ENCODE measurements around the gene FCAMR.

DNA sequence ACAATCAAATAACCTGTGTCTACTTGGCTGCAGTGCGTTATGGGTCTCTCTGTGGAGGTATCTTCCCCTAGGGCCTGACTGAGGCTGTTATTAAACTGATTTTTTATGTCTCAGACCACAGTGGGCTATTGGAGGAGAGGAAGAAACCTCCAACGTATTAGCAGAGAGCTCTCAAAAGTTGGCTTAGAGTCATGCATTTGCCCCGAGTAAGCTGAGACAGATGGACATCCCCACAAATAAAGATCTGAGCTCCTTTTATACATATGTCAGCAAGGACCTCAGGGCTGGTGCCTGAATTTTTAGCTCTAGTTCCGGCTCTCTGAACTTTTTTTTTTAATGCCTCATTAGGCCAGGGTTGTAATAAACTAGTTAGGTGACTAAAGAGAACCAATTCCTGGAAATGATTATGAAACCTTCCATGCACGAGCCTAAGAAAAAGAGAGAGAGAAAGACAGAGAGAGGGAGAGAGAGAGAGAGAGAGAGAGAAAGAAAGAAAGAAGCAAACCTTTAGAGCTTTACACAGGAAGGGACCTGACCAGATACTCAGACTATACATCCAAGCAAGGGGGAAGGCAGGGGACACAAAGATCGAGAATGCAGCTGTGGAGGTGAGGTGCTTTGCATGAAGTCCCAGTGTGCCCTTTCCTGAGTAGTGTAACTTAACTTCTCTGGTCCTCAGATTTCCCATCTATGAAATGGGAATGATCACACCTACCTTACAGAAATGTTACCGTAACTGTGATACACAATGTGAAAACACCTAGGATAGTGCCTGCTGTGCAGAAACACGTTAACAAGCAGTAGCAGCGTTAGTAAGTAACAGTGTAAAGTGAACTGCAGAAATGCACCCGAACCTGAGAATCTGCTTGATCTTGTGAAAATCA, 15.6 kb downstream of the FCAMR start:
- TF ChIP-seq, protein P1, sequence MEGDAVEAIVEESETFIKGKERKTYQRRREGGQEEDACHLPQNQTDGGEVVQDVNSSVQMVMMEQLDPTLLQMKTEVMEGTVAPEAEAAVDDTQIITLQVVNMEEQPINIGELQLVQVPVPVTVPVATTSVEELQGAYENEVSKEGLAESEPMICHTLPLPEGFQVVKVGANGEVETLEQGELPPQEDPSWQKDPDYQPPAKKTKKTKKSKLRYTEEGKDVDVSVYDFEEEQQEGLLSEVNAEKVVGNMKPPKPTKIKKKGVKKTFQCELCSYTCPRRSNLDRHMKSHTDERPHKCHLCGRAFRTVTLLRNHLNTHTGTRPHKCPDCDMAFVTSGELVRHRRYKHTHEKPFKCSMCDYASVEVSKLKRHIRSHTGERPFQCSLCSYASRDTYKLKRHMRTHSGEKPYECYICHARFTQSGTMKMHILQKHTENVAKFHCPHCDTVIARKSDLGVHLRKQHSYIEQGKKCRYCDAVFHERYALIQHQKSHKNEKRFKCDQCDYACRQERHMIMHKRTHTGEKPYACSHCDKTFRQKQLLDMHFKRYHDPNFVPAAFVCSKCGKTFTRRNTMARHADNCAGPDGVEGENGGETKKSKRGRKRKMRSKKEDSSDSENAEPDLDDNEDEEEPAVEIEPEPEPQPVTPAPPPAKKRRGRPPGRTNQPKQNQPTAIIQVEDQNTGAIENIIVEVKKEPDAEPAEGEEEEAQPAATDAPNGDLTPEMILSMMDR (IDR thresholded peaks at IDR 0.05): no peak
- no peak for TF ChIP-seq POLR2A (IDR thresholded peaks at IDR 0.05)

All from uterus (tissue), 2 donors.